ENCODE results near the gene TMEM11. TPM values are rescaled to one million over a fixed set of nuclear protein-coding genes. Genes with fewer than 3 reads are reported as not detected.

TMEM11 gene
- total and polyA plus RNA-seq, 2 of the 4 experiments (the other 2 are of a cell fraction): 19.9 to 44.7 TPM

- H3K36me3 ChIP-seq (ENCODE audit: control insufficient read depth, insufficient read depth, low read length): peaks cover 26% of the 10 kb centered on the region
- TF ChIP-seq BHLHE40 (IDR thresholded peaks at IDR 0.05; ENCODE audit: low read depth, low read length) (0 out of 2 replicates have a peak, but pooled peaks have one; percentile 5), SMC3 (IDR thresholded peaks at IDR 0.05; ENCODE audit: low read depth, low read length) (no peak), RCOR1 (IDR thresholded peaks at IDR 0.05; ENCODE audit: insufficient replicate concordance, low read length) (no peak), MAFK (IDR thresholded peaks at IDR 0.05; ENCODE audit: low read depth, low read length) (no peak), MAZ (IDR thresholded peaks at IDR 0.05; ENCODE audit: borderline replicate concordance, low read depth, low read length) (no peak), POLR2A (IDR thresholded peaks at IDR 0.05; ENCODE audit: low read depth, low read length) (no peak)
- TF ChIP-seq, protein P1, sequence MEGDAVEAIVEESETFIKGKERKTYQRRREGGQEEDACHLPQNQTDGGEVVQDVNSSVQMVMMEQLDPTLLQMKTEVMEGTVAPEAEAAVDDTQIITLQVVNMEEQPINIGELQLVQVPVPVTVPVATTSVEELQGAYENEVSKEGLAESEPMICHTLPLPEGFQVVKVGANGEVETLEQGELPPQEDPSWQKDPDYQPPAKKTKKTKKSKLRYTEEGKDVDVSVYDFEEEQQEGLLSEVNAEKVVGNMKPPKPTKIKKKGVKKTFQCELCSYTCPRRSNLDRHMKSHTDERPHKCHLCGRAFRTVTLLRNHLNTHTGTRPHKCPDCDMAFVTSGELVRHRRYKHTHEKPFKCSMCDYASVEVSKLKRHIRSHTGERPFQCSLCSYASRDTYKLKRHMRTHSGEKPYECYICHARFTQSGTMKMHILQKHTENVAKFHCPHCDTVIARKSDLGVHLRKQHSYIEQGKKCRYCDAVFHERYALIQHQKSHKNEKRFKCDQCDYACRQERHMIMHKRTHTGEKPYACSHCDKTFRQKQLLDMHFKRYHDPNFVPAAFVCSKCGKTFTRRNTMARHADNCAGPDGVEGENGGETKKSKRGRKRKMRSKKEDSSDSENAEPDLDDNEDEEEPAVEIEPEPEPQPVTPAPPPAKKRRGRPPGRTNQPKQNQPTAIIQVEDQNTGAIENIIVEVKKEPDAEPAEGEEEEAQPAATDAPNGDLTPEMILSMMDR (conservative IDR thresholded peaks at IDR 0.05; ENCODE audit: low read depth, low read length): no peak
- no peak overlapping the region for H2AK5ac ChIP-seq (ENCODE audit: low read depth, low read length)
- no peaks in the 10 kb centered on the region for H3K27me3 ChIP-seq (ENCODE audit: control insufficient read depth, insufficient read depth, low read length)
- H2BK15ac ChIP-seq (ENCODE audit: low read depth, low read length): no peak overlapping the region
- peaks cover 2% of the 10 kb centered on the region; the same call in 1 of the 2 replicates for H3K4me1 ChIP-seq (ENCODE audit: control insufficient read depth, insufficient read depth, low read length)
- H2BK5ac ChIP-seq (ENCODE audit: low read depth, low read length, poor library complexity, severe bottlenecking): no peak overlapping the region
- H3K9me3 ChIP-seq (ENCODE audit: control insufficient read depth, insufficient read depth, low read length): no peaks in the 10 kb centered on the region
- H3K56ac ChIP-seq (ENCODE audit: extremely low read depth, insufficient read depth, low read length): no peak overlapping the region
- dilution Hi-C loops (cut with HindIII; ENCODE audit: low sequenced_read_pairs, unreplicated experiment): no loop called here
- H3K14ac ChIP-seq (replicated peaks; ENCODE audit: low read depth, low read length): no peak overlapping the region
- peaks cover 80% of the 10 kb centered on the region for H4K20me1 ChIP-seq (ENCODE audit: insufficient read depth, low read length)
- no peak overlapping the region for H3K23ac ChIP-seq (ENCODE audit: low read depth, low read length)
- no peak overlapping the region for H3K4me3 ChIP-seq (ENCODE audit: insufficient read depth, low read depth, low read length)
- peaks cover 21% of the 10 kb centered on the region; the same call in 1 of the 2 replicates for H3K9me1 ChIP-seq (ENCODE audit: insufficient read depth, low read length)
- no peak overlapping the region for H3K4ac ChIP-seq (ENCODE audit: low read depth, low read length)
- BruUV-seq (replicated peaks): no TSS peak
- H3K9ac ChIP-seq (ENCODE audit: low read depth, low read length): no peak overlapping the region
- H4K8ac ChIP-seq (ENCODE audit: low read depth in 2 of 2, low read length in 2 of 2): no peak overlapping the region
- DNase-seq (no peak), ATAC-seq (ENCODE audit: low read depth) (no peak)
- peaks cover 17 to 78% of the 10 kb centered on the region in 2 experiments for H3K79me1 ChIP-seq (ENCODE audit: low read depth in 1 of 2, low read length in 2 of 2)
- POLR2A ChIA-PET (ENCODE audit: unreplicated experiment): interaction anchor here (0.7 kb wide), 1 partner anchor 13 kb away, joined by 10 read pairs; no protein-coding TSS in a partner anchor
- no peak overlapping the region for H2AK9ac ChIP-seq (replicated peaks; ENCODE audit: low read depth, low read length, poor library complexity)
- 87% methylated on average over 7 of the region's 9 CpGs; no CpG with 5 or more reads in 1 of the 2 experiments for WGBS, 2 experiments (ENCODE audit: extremely low coverage in 2 of 2, insufficient read length in 1 of 2)
- no peak overlapping the region for H2AFZ ChIP-seq (replicated peaks; ENCODE audit: low read length, poor library complexity)
- intact Hi-C loops (cut with micrococcal nuclease): no loop called here
- H3K27ac ChIP-seq (ENCODE audit: insufficient read depth, low read length): no peak overlapping the region
- H3K18ac ChIP-seq (ENCODE audit: low read depth, low read length): no peak overlapping the region
- no peak overlapping the region for H2BK20ac ChIP-seq (ENCODE audit: low read depth, low read length)
- no peak overlapping the region for H4K5ac ChIP-seq (ENCODE audit: low read depth, low read length)
- H2BK120ac ChIP-seq (ENCODE audit: low read depth, low read length): no peak overlapping the region
- CTCF ChIA-PET: no interaction called here
- in situ Hi-C loops (cut with MboI; ENCODE audit: low sequenced_read_pairs): no loop called here
- no peak overlapping the region for H4K91ac ChIP-seq (ENCODE audit: insufficient read depth, low read depth, low read length)
- no peak overlapping the region for H3K4me2 ChIP-seq (ENCODE audit: low read depth, low read length)
Measured at GRCh38 chr17:21199311-21199710, 14.7 kb downstream of the TMEM11 start.

Measured in IMR-90 (cell line).